GM19438 (cell line): ENCODE results near the gene BAHCC1.
"Not testable (repeated sequence)": the region's sequence is repeated elsewhere in the genome, so short reads cannot be mapped to it uniquely, and the experiment has no call there.

Experiments used
- ATAC-seq: cut with Tn5 transposase; IDR thresholded peaks from one replicate; pipeline ENCODE4 v1.9.1; 2021; ENCODE audit warnings: low read depth; ENCODE audit not compliant: unreplicated experiment

The BAHCC1 gene

DNA sequence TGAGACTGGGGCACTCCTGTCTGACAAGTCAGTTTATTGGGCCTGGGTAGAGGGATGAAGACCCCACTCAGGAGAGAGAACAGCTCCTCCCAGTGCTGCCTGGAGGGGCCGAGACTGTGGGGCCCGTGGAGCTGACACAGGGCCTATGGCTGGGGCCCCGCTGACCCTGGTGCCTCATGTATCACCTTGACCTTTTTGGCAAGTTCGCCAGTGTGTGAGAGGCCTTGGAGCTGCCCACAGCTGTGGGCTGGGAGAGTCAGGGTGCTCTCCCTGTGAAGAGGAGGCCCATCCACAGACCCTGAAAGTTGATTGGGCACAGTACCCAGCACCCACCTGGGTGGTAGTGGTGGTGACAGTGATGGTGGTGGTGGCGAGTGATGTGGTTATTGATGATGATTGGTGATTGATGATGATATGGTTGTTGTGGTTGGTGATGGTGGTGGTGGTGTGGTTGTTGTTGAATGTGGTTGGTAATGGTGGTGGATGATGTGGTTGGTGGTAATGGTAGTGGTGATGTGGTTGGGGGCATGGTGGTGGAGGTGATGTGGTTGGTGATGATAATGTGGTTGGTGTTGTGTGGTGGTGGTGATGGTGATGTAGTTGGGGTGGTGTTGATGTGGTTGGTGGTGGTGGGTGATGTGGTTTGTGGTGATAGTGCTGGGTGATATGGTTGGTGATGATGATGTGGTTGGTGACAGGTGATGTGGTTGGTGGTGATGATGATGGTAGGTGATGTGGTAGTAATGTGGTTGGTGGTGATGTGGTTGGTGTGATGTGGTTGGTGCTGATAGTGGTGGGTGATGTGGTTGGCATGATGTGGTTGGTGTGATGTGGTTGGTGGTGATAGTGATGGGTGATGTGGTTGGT is 29.1 kb downstream of the BAHCC1 start:
- no peak for ATAC-seq

GRCh38 chr17:81425041-81425440 is 29.8 kb downstream of the BAHCC1 start:
- not testable (repeated sequence) for ATAC-seq

- not testable (repeated sequence) for ATAC-seq
Measured at GRCh38 chr17:81425716-81426392, 30.6 kb downstream of the BAHCC1 start.

- no peak for ATAC-seq
Measured at GRCh38 chr17:81426393-81427172, 31.3 kb downstream of the BAHCC1 start.

DNA sequence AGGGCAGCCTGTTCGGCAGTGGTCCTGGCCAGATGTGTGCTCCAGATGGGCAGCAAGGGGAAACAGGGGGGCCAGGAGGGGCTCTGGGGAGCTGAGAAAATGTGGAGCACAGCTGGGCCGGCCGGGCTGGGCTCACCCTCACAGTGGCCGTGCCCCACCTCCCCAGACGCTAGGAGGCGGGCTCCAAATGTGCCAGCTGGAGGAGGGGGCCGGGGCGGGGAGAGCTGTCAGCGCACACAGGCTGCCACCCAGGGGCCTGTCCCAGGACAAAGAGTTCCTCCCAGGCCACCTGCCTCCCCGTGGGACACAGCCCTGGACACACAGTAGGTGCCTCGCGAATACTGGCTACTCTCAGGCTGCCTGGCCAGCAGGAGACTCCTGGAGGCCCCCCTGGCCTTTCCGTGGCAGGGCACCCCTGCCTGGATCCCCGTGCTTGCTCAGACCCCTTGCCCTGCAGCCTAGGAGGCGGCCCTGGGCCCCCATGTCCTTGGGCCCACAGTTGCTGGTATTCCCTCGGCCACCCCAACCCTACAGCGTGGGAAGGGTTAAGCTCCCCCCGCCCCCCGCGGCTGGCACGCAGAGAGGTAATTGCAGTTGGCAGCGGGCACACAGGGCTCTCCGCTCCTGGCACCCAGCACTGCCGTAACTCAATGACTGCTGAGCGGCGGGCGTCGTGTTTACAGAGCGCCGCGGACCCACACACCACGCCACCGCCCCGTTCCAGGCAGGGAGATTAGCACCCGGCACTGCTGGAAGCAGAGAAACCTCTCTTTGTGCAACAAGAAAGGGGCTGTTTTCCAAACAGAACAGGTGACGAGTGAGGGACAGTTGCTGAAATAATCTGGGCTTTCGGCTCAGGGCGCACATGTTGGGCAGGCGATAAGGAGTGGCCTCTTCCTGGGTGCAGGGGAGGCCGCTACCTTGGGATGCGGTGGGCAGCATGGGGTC is 32.2 kb downstream of the BAHCC1 start:
- ATAC-seq: no peak

GRCh38 chr17:81428121-81428515 is 32.9 kb downstream of the BAHCC1 start:
- no peak for ATAC-seq

DNA sequence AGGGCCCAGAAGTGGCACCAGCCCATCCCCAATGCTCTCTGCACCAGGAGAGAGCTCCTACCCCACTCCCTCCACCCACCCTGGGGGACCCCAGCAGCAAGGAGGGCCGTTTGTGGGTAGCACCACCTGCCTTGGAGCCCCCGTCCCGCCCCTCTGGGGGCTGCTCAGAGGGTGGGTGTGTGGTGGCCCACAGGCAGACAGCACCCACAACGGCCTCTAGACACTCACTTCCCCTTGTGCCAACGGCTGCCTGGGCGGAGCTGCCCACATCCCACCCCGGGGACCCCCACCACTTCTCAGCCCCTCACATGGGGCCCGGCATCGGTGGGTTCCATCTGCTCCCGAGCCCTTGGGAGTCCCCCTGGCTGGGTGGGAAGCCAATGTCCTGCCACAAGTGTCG is 33.3 kb downstream of the BAHCC1 start:
- no peak for ATAC-seq

GRCh38 chr17:81428948-81429774 is 33.9 kb downstream of the BAHCC1 start:
- ATAC-seq: no peak

DNA sequence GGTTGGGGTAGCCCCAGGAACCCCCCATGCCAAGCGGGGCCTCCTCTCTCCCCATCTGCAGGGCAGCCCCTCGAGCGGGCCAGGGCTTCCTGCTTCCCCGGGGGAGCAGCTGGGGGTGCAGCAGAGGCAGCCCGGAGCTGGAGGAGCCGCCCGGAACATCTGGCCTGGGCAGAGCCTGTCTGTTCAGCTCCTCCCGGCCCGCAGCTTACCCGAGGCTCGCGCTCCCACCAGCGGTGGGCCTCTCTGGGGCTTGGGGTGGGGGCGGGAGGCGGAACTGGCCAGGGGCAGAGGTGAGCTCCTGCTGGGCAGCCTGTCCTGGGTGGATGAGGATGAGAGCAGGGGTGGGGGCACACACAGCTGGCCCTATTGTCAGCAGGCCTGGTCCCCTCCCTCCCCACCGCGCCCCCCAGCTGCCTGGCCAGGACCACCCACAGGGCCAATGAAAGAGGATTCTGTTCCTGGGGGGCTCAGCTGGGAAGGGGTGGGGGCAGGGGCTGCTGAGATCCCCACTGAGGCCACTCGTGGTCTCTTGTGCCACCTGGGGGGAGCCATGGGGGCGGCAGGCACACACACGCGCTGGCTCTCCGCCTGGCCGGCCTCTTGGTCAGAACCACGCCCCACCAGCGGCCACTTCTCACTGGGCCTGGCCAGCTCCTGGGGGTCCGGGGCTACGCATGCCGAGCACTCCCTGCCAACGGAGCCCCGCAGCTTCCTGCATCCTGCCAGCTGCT is 34.7 kb downstream of the BAHCC1 start:
- no peak for ATAC-seq

DNA sequence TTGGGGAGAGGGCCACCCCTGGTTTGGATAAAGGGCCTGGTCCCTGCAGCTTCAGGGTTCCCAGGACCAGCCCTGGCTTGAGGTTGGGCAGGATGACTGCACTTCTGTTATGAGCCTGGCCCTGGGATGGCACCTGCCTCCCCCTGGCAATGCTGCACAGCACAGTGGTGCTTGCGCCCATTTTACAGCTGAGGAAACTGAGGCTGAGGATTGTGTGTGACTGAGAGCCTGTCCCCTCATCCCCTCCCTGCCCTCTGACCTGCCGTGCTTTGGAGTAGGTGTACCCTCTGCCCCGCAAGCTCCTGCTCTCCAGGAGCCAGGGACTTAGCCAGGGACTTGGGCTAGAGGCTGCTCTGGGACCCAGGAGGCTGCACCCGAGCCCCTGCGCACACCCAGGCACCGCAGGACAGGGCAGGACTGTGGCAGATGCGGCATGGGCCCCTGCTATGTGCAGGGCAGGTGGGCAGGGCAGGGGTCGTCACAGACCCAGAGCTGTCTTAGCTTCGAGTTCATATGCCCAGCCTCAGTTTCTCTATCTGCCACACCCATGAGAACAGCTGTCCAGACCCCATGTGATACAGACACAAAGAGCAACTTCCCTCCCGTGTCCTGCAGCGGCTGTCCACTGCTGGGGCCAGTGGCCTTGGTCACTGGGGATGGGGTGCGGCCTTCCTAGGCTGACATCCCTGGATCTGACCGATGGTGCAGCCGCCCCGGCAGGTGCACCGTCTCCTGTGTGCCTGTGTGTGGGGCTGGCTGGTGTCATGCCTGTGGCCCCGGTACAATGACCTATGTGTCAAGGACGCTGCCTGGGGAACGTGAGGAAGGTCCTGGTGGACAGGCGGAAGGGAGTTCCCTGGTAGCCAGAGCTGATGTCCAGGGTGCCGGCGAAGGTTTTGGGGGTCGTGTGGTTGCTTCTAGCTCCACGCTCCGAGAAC is 36.6 kb downstream of the BAHCC1 start:
- no peak for ATAC-seq

DNA sequence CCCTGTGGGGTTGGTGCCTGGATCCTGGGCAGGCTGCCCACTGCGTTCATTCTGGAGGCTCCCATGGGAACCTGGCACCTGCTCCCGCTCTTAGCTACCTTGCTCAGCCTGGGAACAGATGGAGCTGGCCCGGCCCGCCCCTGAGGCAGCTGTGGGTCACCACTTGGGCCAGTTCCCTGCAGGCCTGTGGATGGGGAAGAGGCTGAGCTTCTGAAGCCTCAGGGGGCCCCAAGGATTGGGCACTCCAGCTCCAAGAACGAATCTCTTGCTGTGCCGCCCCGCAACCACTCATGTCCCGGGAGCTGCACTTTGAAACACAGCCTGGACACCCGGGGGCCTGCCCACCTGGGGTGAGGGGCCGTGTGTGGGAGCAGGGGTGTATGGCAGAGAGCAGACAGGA is 37.7 kb downstream of the BAHCC1 start:
- no peak for ATAC-seq

DNA sequence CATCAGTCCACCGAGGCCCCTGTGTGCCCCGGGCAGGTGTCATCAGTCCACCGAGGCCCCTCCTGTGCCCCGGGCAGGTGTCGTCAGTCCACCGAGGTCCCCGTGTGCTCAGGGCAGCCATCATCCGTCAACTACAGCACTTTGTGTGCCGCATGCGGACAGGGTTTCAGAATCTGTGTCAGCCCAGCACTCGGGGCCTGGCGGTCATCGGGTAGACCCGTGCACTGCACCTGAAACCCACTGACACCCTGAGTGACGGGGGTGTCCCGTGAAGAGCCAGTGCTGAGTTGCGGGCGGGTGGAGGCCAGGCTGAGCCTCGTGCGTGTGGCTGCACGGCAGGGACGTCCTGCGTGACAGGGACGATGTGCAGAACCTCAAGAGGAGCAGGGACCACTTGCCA is 38.4 kb downstream of the BAHCC1 start:
- no peak for ATAC-seq

- no peak for ATAC-seq
Measured at GRCh38 chr17:81434072-81434471, 38.8 kb downstream of the BAHCC1 start.

GRCh38 chr17:81434681-81435417 is 39.6 kb downstream of the BAHCC1 start:
- no peak for ATAC-seq

- ATAC-seq: no peak
Measured at GRCh38 chr17:81435652-81436293, 40.5 kb downstream of the BAHCC1 start.

DNA sequence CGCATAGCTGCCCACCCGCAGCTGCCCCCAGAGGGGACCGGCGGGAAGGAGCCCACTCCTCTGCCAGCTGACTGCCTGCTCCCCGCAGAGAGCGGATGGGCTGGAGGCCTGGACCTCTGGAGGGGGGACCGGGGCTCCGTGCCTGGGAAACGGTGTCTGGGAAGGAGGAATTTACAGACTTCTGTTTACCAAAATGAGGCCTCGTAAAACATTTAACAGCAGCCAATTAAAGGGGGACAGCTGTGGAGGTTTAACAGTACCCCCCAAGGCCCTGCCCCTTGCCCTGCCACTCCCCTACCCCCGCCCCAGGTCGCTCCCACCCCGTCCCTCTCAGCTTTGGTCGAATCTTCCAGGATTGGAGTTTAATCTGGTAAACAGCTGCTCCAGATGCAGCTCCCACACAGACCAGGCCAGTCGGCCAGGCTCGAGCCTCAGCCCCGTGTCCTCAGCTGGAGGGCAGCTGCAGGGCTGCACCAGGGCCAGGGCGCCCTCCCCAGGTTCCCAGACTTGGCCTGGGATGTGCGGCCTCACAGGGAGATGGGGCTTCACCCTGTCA is 41.1 kb downstream of the BAHCC1 start:
- no peak for ATAC-seq
